Smooth muscle cell (in vitro differentiated cells): ENCODE data around the gene HEATR3. TPM values are rescaled to one million over a fixed set of nuclear protein-coding genes. Genes with fewer than 3 reads are reported as not detected.

Experiments used
- DNase-seq: peaks from one replicate; lab custom pipeline; 2025; ENCODE audit not compliant: unreplicated experiment; lab: John Stamatoyannopoulos, UW
- H2AFZ ChIP-seq: fragments of 200-600 bp; sonication (generic); 2 replicates; pipeline ENCODE4 v1.6.0; 2016; ENCODE audit warnings: antibody characterized with exemption, low read depth, mild to moderate bottlenecking
- H3F3A ChIP-seq: fragments of 200-600 bp; sonication (generic); 2 replicates; pipeline ENCODE4 v1.6.0; 2017; ENCODE audit warnings: antibody characterized with exemption, low read depth
- H3K27ac ChIP-seq: fragments of 200-600 bp; sonication (generic); 2 replicates; pipeline ENCODE4 v1.5.1; 2016; ENCODE audit warnings: low read depth, mild to moderate bottlenecking
- H3K27me3 ChIP-seq: fragments of 200-600 bp; sonication (generic); 2 replicates; pipeline ENCODE4 v1.6.1; 2016; ENCODE audit warnings: low read depth, mild to moderate bottlenecking
- H3K36me3 ChIP-seq: fragments of 200-600 bp; sonication (generic); 2 replicates; pipeline ENCODE4 v1.5.1; 2016; ENCODE audit warnings: low read depth
- H3K4me1 ChIP-seq: fragments of 200-600 bp; sonication (generic); 2 replicates; pipeline ENCODE4 v1.5.1; 2016; ENCODE audit warnings: low read depth
- H3K4me2 ChIP-seq: fragments of 200-600 bp; sonication (generic); 2 replicates; pipeline ENCODE4 v1.6.0; 2016; ENCODE audit warnings: mild to moderate bottlenecking
- H3K4me3 ChIP-seq: fragments of 200-600 bp; sonication (generic); 2 replicates; pipeline ENCODE4 v1.5.1; 2016; ENCODE audit warnings: mild to moderate bottlenecking
- H3K79me2 ChIP-seq: fragments of 200-600 bp; sonication (generic); 2 replicates; pipeline ENCODE4 v1.6.0; 2016; ENCODE audit warnings: low read depth, mild to moderate bottlenecking
- H3K9ac ChIP-seq: fragments of 200-600 bp; sonication (generic); 2 replicates; pipeline ENCODE4 v1.6.0; 2016; ENCODE audit warnings: low read depth
- H3K9me3 ChIP-seq: fragments of 200-600 bp; sonication (generic); replicated peaks from 2 replicates; pipeline ENCODE4 v1.5.1; 2016; ENCODE audit warnings: low read depth
- H4K20me1 ChIP-seq: fragments of 200-600 bp; sonication (generic); 2 replicates; pipeline ENCODE4 v1.6.0; 2016; ENCODE audit warnings: low read depth
- WGBS: methylation state at CpG from one replicate; pipeline ENCODE4 v1.1.7; 2016; ENCODE audit warnings: low lambda C conversion rate; 5-methylcytosine and 5-hydroxymethylcytosine counted together
- polyA plus RNA-seq: library from polyadenylated mRNA; unstranded; fragments of >200 nt; fragmentation: Nextera tagmentation; extraction: Ambion mirVana; gene quantifications from 2 replicates; pipeline ENCODE4 v1.2.1, GENCODE V29; 2016
- total RNA-seq: library from RNA; depleted of rRNA; stranded (reverse); fragments of >200 nt; gene quantifications from 2 replicates; pipeline ENCODE4 v1.2.3, GENCODE V29; 2014
- TF ChIP-seq, protein P1 (sequence below): fragments of 200-600 bp; sonication (generic); IDR thresholded peaks from 2 replicates; pipeline ENCODE4 v1.5.1; 2017; ENCODE audit warnings: borderline replicate concordance, mild to moderate bottlenecking, antibody characterized with exemption; ENCODE audit not compliant: insufficient read depth, poor library complexity, severe bottlenecking

The HEATR3 gene
- total and polyA plus RNA-seq, 2 experiments from 2014 or later = 3.6 to 9.1 TPM

DNA sequence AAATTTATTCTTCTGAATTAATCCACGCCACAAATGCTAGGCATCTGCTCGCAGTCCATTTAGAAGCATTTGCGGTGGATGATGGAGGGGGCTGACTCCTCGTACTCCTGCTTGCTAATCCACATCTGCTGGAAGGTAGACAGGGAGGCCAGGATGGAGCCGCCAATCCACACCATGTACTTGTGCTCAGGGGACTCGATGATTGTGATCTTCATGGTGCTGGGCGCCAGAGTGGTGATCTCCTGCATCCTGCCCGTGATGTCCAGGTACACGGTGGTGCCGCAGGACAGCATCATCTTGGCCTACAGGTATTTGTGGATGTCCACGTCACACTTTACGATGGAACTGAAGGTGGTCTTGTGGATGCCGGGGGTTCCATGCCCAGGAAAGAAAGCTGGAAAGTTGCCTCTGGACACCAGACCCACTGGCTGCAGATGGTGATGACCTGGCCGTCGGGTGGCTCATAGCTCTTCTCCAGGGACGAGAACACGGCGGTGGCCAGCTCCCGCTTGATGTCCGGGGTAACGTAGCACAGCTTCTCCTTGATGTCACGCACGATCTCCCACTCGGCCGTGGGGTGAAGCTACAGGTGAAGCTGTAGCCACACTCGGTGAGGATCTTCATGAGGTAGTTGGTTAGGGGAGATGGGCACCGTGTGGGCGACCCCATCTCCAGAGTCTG lies 7.5 kb upstream of the HEATR3 start:
- H3K36me3 ChIP-seq = no peaks in the 10 kb centered on the region
- H3K4me1 ChIP-seq = no peaks in the 10 kb centered on the region
- H3K4me3 ChIP-seq = no peak overlapping the region
- H3K9me3 ChIP-seq = no peaks in the 10 kb centered on the region
- TF ChIP-seq, protein P1, sequence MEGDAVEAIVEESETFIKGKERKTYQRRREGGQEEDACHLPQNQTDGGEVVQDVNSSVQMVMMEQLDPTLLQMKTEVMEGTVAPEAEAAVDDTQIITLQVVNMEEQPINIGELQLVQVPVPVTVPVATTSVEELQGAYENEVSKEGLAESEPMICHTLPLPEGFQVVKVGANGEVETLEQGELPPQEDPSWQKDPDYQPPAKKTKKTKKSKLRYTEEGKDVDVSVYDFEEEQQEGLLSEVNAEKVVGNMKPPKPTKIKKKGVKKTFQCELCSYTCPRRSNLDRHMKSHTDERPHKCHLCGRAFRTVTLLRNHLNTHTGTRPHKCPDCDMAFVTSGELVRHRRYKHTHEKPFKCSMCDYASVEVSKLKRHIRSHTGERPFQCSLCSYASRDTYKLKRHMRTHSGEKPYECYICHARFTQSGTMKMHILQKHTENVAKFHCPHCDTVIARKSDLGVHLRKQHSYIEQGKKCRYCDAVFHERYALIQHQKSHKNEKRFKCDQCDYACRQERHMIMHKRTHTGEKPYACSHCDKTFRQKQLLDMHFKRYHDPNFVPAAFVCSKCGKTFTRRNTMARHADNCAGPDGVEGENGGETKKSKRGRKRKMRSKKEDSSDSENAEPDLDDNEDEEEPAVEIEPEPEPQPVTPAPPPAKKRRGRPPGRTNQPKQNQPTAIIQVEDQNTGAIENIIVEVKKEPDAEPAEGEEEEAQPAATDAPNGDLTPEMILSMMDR = no peak
- H2AFZ ChIP-seq = no peak overlapping the region
- no peak for DNase-seq
- no peaks in the 10 kb centered on the region for H3K79me2 ChIP-seq
- no peak overlapping the region for H3K4me2 ChIP-seq
- WGBS = 96% methylated on average over 28 of the region's 28 CpGs
- H3K27ac ChIP-seq = no peak overlapping the region
- no peaks in the 10 kb centered on the region for H3K27me3 ChIP-seq
- H4K20me1 ChIP-seq = no peaks in the 10 kb centered on the region
- no peaks in the 10 kb centered on the region for H3F3A ChIP-seq
- no peak overlapping the region for H3K9ac ChIP-seq

DNA sequence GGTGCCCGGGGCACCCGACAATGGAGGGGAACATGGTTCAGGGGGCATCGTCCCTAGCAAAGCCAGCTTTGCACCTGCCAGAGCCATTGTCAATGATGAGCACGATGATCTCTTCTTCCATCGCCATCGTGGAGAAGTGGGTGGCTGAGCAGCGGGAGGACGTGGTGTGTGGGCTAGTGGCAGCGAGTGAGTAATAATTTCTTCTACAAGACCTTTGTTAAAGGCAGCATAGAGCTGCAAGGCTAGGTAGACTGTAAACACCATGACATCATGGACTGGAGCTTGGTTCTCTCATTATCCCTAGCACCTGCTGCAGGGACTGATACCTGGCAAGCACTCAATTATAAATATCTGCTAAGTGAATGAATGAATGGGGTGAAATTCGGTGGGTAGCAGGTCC lies 6.7 kb upstream of the HEATR3 start:
- Histone ChIP-seq H3K36me3 (no peaks in the 10 kb centered on the region), H3K4me2 (no peak overlapping the region), H3K4me1 (no peaks in the 10 kb centered on the region), H3K4me3 (no peak overlapping the region), H2AFZ (no peak overlapping the region), H3K79me2 (no peaks in the 10 kb centered on the region), H3F3A (no peaks in the 10 kb centered on the region), H3K9me3 (no peaks in the 10 kb centered on the region), H3K9ac (no peak overlapping the region), H3K27me3 (no peaks in the 10 kb centered on the region), H4K20me1 (no peaks in the 10 kb centered on the region), H3K27ac (no peak overlapping the region)
- WGBS = 96% methylated on average over 10 of the region's 10 CpGs
- TF ChIP-seq, protein P1 = no peak
- DNase-seq = no peak

DNA sequence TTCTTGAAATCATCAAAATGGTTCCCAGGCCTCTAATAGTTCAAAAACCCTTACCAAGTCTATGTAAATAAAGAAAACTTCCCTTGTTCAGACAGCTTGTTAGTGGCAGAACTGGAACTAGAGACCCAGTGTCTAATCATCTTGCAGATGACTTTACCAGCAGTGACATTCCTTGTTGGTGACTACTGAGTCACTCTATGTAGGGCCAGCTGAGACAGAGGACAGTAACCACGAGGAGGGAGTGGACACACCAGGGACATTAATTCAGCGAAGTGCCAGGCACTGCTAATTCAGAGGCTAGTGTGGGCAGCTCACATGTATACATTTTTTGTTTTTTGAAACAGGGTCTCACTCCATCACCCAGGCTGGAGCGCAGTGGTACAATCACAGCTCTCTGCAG lies 6.1 kb upstream of the HEATR3 start:
- no peaks in the 10 kb centered on the region for H3F3A ChIP-seq
- no peaks in the 10 kb centered on the region for H3K27me3 ChIP-seq
- no peaks in the 10 kb centered on the region for H3K79me2 ChIP-seq
- H2AFZ ChIP-seq = no peak overlapping the region
- H3K9me3 ChIP-seq = no peaks in the 10 kb centered on the region
- no peak overlapping the region for H3K9ac ChIP-seq
- no peak overlapping the region for H3K4me2 ChIP-seq
- H3K27ac ChIP-seq = no peak overlapping the region
- 74% methylated on average over 3 of the region's 3 CpGs for WGBS
- TF ChIP-seq, protein P1 = no peak
- H3K4me1 ChIP-seq = no peaks in the 10 kb centered on the region
- no peaks in the 10 kb centered on the region for H3K36me3 ChIP-seq
- H3K4me3 ChIP-seq = no peak overlapping the region
- DNase-seq = no peak
- H4K20me1 ChIP-seq = no peaks in the 10 kb centered on the region

DNA sequence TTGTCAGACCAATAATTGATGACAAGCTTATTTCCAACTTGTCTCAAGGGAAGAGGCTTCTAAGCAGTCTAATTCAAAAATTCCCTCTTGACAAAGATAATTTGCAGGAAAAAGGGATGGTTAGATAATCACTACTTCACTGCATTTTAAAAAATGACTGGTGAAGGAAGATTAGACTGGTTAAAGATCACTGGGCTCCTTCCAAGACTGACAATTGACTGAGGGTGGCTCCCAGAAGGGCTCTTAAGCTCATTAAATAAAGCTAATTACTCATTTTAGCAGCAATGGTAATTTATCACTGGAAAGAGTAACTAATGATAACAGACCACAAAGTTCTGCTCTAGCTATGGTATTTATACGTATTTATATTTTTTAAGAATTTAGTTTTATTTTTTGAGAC lies 4.4 kb upstream of the HEATR3 start:
- DNase-seq = no peak
- H3K9me3 ChIP-seq = no peaks in the 10 kb centered on the region
- no peaks in the 10 kb centered on the region for H4K20me1 ChIP-seq
- H3K27ac ChIP-seq = no peak overlapping the region
- no peaks in the 10 kb centered on the region for H3K36me3 ChIP-seq
- WGBS = 84% methylated on average over 1 of the region's 1 CpG
- no peak overlapping the region for H3K9ac ChIP-seq
- H3K4me3 ChIP-seq = no peak overlapping the region
- no peak overlapping the region for H2AFZ ChIP-seq
- H3K4me2 ChIP-seq = no peak overlapping the region
- TF ChIP-seq, protein P1 = no peak
- no peaks in the 10 kb centered on the region for H3K79me2 ChIP-seq
- peaks cover 9% of the 10 kb centered on the region for H3F3A ChIP-seq
- no peaks in the 10 kb centered on the region for H3K4me1 ChIP-seq
- no peaks in the 10 kb centered on the region for H3K27me3 ChIP-seq
